Measurements from ENCODE around the gene DOK4.

DOK4 gene

GRCh38 chr16:57522960-57523359 is 36.7 kb upstream of the DOK4 start:
- FAIRE-seq = no peak
- DNase-seq (ENCODE audit: insufficient read length, low spot score) = no peak

GRCh38 chr16:57519796-57520360 is 33.6 kb upstream of the DOK4 start:
- DNase-seq (ENCODE audit: insufficient read length, low spot score) (peak; percentile 83), FAIRE-seq (peak; percentile 38)

- no peak for FAIRE-seq
Measured at GRCh38 chr16:57518922-57519321, 32.6 kb upstream of the DOK4 start.

GRCh38 chr16:57518520-57518919 is 32.2 kb upstream of the DOK4 start:
- DNase-seq (ENCODE audit: insufficient read length, low spot score) (no peak), FAIRE-seq (no peak)

More at GRCh38 chr16:57518922-57519321, 32.6 kb upstream of the DOK4 start:
- DNase-seq (ENCODE audit: insufficient read length, low spot score) = no peak

- no peak for DNase-seq (ENCODE audit: insufficient read length, low spot score)
- FAIRE-seq = no peak
Measured at GRCh38 chr16:57517397-57518367, 31.4 kb upstream of the DOK4 start.

- no peak for DNase-seq (ENCODE audit: insufficient read length, low spot score)
- no peak for FAIRE-seq
Measured at GRCh38 chr16:57516773-57517172, 30.5 kb upstream of the DOK4 start.

GRCh38 chr16:57516176-57516725 is 30.0 kb upstream of the DOK4 start:
- no peak for DNase-seq (ENCODE audit: insufficient read length, low spot score)
- no peak for FAIRE-seq

GRCh38 chr16:57514791-57515600 is 28.7 kb upstream of the DOK4 start:
- FAIRE-seq (no peak), DNase-seq (ENCODE audit: insufficient read length, low spot score) (no peak)

- DNase-seq (ENCODE audit: insufficient read length, low spot score) = no peak
- no peak for FAIRE-seq
Measured at GRCh38 chr16:57514371-57514770, 28.1 kb upstream of the DOK4 start.

- FAIRE-seq (no peak), DNase-seq (ENCODE audit: insufficient read length, low spot score) (no peak)
Measured at GRCh38 chr16:57513371-57514102, 27.2 kb upstream of the DOK4 start.

- DNase-seq (ENCODE audit: insufficient read length, low spot score) = no peak
- no peak for FAIRE-seq
Measured at GRCh38 chr16:57512296-57513001, 26.2 kb upstream of the DOK4 start.

GRCh38 chr16:57510016-57510871 is 24.0 kb upstream of the DOK4 start:
- DNase-seq (ENCODE audit: insufficient read length, low spot score) = no peak
- FAIRE-seq = no peak

GRCh38 chr16:57509231-57509923 is 23.1 kb upstream of the DOK4 start:
- DNase-seq (ENCODE audit: insufficient read length, low spot score) = no peak
- no peak for FAIRE-seq

GRCh38 chr16:57508035-57508425 is 21.7 kb upstream of the DOK4 start:
- DNase-seq (ENCODE audit: insufficient read length, low spot score) (no peak), FAIRE-seq (no peak)

- FAIRE-seq (no peak), DNase-seq (ENCODE audit: insufficient read length, low spot score) (no peak)
Measured at GRCh38 chr16:57507136-57508034, 21.1 kb upstream of the DOK4 start.

GRCh38 chr16:57505169-57505568 is 18.9 kb upstream of the DOK4 start:
- DNase-seq (ENCODE audit: insufficient read length, low spot score) = no peak
- FAIRE-seq = no peak

GRCh38 chr16:57504491-57504890 is 18.2 kb upstream of the DOK4 start:
- FAIRE-seq (no peak), DNase-seq (ENCODE audit: insufficient read length, low spot score) (no peak)
